ENCODE measurements around the gene CFTR.
A peak's percentile ranks its signal among the peaks of the same experiment; 100 is the strongest.

Gene CFTR

GRCh38 chr7:117692338-117692737 lies 212.5 kb downstream of the CFTR start:
- TF ChIP-seq CTCF (IDR thresholded peaks at IDR 0.05), result no peak

GRCh38 chr7:117698018-117698417 lies 218.2 kb downstream of the CFTR start:
- no peak for TF ChIP-seq CTCF (IDR thresholded peaks at IDR 0.05)

GRCh38 chr7:117704063-117704462 lies 224.2 kb downstream of the CFTR start:
- no peak for TF ChIP-seq CTCF (IDR thresholded peaks at IDR 0.05)

- no peak for TF ChIP-seq CTCF (IDR thresholded peaks at IDR 0.05)
Measured at GRCh38 chr7:117705630-117706029, 225.8 kb downstream of the CFTR start.

GRCh38 chr7:117706210-117706609 lies 226.4 kb downstream of the CFTR start:
- no peak for TF ChIP-seq CTCF (IDR thresholded peaks at IDR 0.05)

- TF ChIP-seq CTCF (IDR thresholded peaks at IDR 0.05), result no peak
Measured at GRCh38 chr7:117707080-117707479, 227.3 kb downstream of the CFTR start.

- no peak for TF ChIP-seq CTCF (IDR thresholded peaks at IDR 0.05)
Measured at GRCh38 chr7:117711556-117711955, 231.7 kb downstream of the CFTR start.

GRCh38 chr7:117715784-117716445 lies 236.1 kb downstream of the CFTR start:
- TF ChIP-seq CTCF (IDR thresholded peaks at IDR 0.05), result peak; percentile 73
